Transverse colon (tissue), 4 donors: Measurements from ENCODE around the gene ZNRD2. TPM values are rescaled to one million over a fixed set of nuclear protein-coding genes. Genes with fewer than 3 reads are reported as not detected.
A peak's percentile ranks its signal among the peaks of the same experiment; 100 is the strongest.

ENCODE experiments used
- DNase-seq: peaks from one replicate; pipeline ENCODE4 v3.0.0-alpha.2; 2019
- H3K27ac ChIP-seq, 4 donors: fragments of 200-600 bp; sonication (generic); 2 replicates each; pipeline ENCODE4 v1.5.1; 2016 to 2018; ENCODE audit warnings: inconsistent platforms in 4 of 4
- H3K27me3 ChIP-seq: fragments of 200-600 bp; sonication (generic); 2 replicates; pipeline ENCODE4 v1.5.1; 2017; ENCODE audit warnings: inconsistent platforms
- H3K36me3 ChIP-seq, 4 donors: fragments of 200-600 bp; sonication (generic); 2 replicates each; pipeline ENCODE4 v1.5.1; 2017 to 2019; ENCODE audit warnings: inconsistent platforms in 4 of 4
- H3K4me1 ChIP-seq, 4 donors: fragments of 200-600 bp; sonication (generic); 2 replicates each; pipeline ENCODE4 v1.5.1; 2017 to 2020; ENCODE audit warnings: inconsistent platforms in 4 of 4
- H3K4me3 ChIP-seq, 4 donors: fragments of 200-600 bp; sonication (generic); 1 replicate in 1 of 4; 2 replicates in 3 of 4; pipeline versions ENCODE4 v1.5.1 to v1.6.1; 2017 to 2019; ENCODE audit warnings: inconsistent platforms in 4 of 4
- H3K9me3 ChIP-seq, 2 donors: fragments of 200-600 bp; sonication (generic); 2 replicates each; pipeline ENCODE4 v1.5.1; 2017 to 2019; ENCODE audit warnings: inconsistent platforms in 2 of 2
- EP300 ChIP-seq: sonication (generic); formaldehyde crosslinking; IDR thresholded peaks from one replicate; pipeline ENCODE4 v1.6.1; 2017; ENCODE audit warnings: antibody characterized with exemption, low read depth
- POLR2A ChIP-seq: fragments of 450-650 bp; IDR thresholded peaks from one replicate; pipeline ENCODE4 v1.6.1; 2016; ENCODE audit warnings: antibody characterized with exemption, mild to moderate bottlenecking, moderate library complexity
- POLR2AphosphoS5 ChIP-seq, 3 donors: sonication (generic); formaldehyde crosslinking; IDR thresholded peaks; one replicate each; pipeline ENCODE4 v1.6.1; 2016; ENCODE audit warnings: antibody characterized with exemption in 3 of 3
- WGBS, 2 donors: methylation state at CpG; one replicate each; pipeline ENCODE4 v1.1.5; 2018; ENCODE audit warnings: low coverage in 1 of 2; 5-methylcytosine and 5-hydroxymethylcytosine counted together
- in situ Hi-C, 4 donors: fragments of 200-750 bp; cut with MboI; loops; one replicate each; pipeline versions ENCODE4 v1.15.0 to v1.15.1; 2017; ENCODE audit warnings: low sequenced_read_pairs in 3 of 4, low pct_ligation_motif_present in 1 of 4, low pct_unique_long_range_greater_than_20kb in 1 of 4
- intact Hi-C: fragments of 100-400 bp; cut with DNase I; formaldehyde crosslinking; loops from one replicate; pipeline ENCODE4 v1.15.1; 2023; ENCODE audit warnings: low total_unique reads
- total RNA-seq, 4 donors: library from RNA; depleted of rRNA; stranded (reverse); fragments of >200 nt; gene quantifications; one replicate each; pipeline ENCODE4 v1.1.0, GENCODE V29; 2016
- TF ChIP-seq, protein P1 (sequence below), 5 experiments: fragments of 200-600 bp in 3 of 5; fragments of 450-650 bp in 2 of 5; sonication (generic) in 3 of 5; IDR thresholded peaks; 1 replicate in 2 of 5; 2 replicates in 3 of 5; pipeline ENCODE4 v1.5.1; 2016 to 2017; ENCODE audit warnings: antibody characterized with exemption in 5 of 5, inconsistent platforms in 3 of 5, mild to moderate bottlenecking in 2 of 5, moderate library complexity in 1 of 5

The ZNRD2 gene
- total RNA-seq, 4 donors from 2014 or later, result 6.4 to 38.4 (median 27.9) TPM

DNA sequence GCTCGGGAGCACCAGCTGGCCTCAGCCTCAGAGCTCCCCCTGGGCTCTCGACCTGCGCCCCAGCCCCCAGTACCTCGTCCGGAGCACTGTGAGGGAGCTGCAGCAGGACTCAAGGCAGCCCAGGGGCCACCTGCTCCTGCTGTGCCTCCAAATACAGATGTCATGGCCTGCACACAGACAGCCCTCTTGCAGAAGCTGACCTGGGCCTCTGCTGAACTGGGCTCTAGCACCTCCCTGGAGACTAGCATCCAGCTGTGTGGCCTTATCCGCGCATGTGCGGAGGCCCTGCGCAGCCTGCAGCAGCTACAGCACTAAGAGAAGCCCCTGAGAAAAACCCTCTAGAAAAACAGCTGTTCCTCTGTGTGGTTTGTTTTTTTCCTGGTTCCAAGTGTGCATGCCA lies 1.1 kb downstream of the ZNRD2 start:
- H3K36me3 ChIP-seq, result no peaks in the 10 kb centered on the region
- intact Hi-C loops, result no loop called here
- H3K4me1 ChIP-seq, result peaks cover 33 to 62% (median 54%) of the 10 kb centered on the region in 4 donors
- peak; percentile 11 for DNase-seq
- H3K9me3 ChIP-seq, result no peaks in the 10 kb centered on the region
- in situ Hi-C loops, result no loop called here
- no peaks in the 10 kb centered on the region for H3K27me3 ChIP-seq
- H3K27ac ChIP-seq, result peak overlapping the region; percentile 96 to 98 (median 96)
- peak overlapping the region in 2 of 4 donors; percentile 66 to 72 for H3K4me3 ChIP-seq
- TF ChIP-seq POLR2AphosphoS5 (IDR thresholded peaks at IDR 0.05), result no peak
- TF ChIP-seq POLR2A, result no peak
- TF ChIP-seq, protein P1, sequence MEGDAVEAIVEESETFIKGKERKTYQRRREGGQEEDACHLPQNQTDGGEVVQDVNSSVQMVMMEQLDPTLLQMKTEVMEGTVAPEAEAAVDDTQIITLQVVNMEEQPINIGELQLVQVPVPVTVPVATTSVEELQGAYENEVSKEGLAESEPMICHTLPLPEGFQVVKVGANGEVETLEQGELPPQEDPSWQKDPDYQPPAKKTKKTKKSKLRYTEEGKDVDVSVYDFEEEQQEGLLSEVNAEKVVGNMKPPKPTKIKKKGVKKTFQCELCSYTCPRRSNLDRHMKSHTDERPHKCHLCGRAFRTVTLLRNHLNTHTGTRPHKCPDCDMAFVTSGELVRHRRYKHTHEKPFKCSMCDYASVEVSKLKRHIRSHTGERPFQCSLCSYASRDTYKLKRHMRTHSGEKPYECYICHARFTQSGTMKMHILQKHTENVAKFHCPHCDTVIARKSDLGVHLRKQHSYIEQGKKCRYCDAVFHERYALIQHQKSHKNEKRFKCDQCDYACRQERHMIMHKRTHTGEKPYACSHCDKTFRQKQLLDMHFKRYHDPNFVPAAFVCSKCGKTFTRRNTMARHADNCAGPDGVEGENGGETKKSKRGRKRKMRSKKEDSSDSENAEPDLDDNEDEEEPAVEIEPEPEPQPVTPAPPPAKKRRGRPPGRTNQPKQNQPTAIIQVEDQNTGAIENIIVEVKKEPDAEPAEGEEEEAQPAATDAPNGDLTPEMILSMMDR (IDR thresholded peaks at IDR 0.05), result no peak
- TF ChIP-seq EP300, result no peak
- WGBS, 2 donors, result 71% methylated on average over 9 of the region's 9 CpGs; no CpG with 5 or more reads in 1 of the 2 donors

DNA sequence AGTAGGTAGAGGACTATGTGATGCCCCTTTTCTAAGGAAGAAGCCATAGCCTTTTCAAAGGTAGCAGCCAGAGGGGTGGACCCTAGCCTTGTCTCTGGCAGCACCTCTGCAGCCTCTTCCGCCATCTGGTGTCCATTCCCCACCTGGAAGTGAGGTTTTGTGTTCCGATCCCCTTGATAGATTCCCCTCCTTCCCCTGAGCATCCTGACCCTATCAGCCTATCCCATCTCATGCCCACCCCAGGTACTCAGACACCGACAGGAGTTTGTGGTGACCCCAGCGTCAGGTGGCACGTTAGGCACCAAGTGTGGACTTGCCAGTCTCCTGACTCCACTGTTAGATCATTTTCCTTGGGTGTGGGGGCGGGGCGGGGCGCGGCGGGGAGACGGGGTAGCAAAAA lies 1.7 kb downstream of the ZNRD2 start:
- Histone ChIP-seq H3K36me3 (no peaks in the 10 kb centered on the region), H3K4me3 (peak overlapping the region; percentile 10 to 94 (median 86)), H3K27ac (peak overlapping the region; percentile 96 to 98 (median 96)), H3K27me3 (no peaks in the 10 kb centered on the region), H3K4me1 (peaks cover 36 to 67% (median 59%) of the 10 kb centered on the region in 4 donors), H3K9me3 (no peaks in the 10 kb centered on the region)
- intact Hi-C loops, result no loop called here
- in situ Hi-C loops, result no loop called here
- no peak for TF ChIP-seq POLR2A
- no peak for TF ChIP-seq POLR2AphosphoS5 (IDR thresholded peaks at IDR 0.05)
- no peak for TF ChIP-seq EP300
- TF ChIP-seq, protein P1 (IDR thresholded peaks at IDR 0.05), result peak; percentile 17 to 31 (median 28)
- DNase-seq, result peak; percentile 44
- WGBS, 2 donors, result 4% methylated on average over 11 of the region's 11 CpGs; no CpG with 5 or more reads in 1 of the 2 donors

- TF ChIP-seq POLR2AphosphoS5 (IDR thresholded peaks at IDR 0.05), result peak in 2 of 3 donors; percentile 48 to 73
- no peak for TF ChIP-seq POLR2A
- H3K27me3 ChIP-seq, result no peaks in the 10 kb centered on the region
- no peaks in the 10 kb centered on the region for H3K9me3 ChIP-seq
- H3K4me3 ChIP-seq, result peak within 1 kb of the TSS; percentile 36 to 94 (median 86)
- 0% methylated on average over 42 of the region's 86 CpGs; no CpG with 5 or more reads in 1 of the 2 donors for WGBS, 2 donors
- in situ Hi-C loops (no loop called here), intact Hi-C loops (no loop called here)
- peaks cover 40 to 73% (median 64%) of the 10 kb centered on the region in 4 donors for H3K4me1 ChIP-seq
- DNase-seq, result peak; percentile 95
- H3K27ac ChIP-seq, result peak within 1 kb of the TSS; percentile 96 to 98 (median 96)
- H3K36me3 ChIP-seq, result no peaks in the 10 kb centered on the region
These were observed 2.2 kb downstream of the ZNRD2 start, which contains the start of gene FAM89B for GRCh38 chr11:65572356-65573051. Gene FAM89B, plus strand, starts transcription at chr11:65572538. Its CDS starts 132 bp downstream, at chr11:65572670.

GRCh38 chr11:65573391-65574079 lies 3.3 kb downstream of the ZNRD2 start:
- Histone ChIP-seq H3K9me3 (no peaks in the 10 kb centered on the region), H3K4me1 (peaks cover 47 to 81% (median 68%) of the 10 kb centered on the region in 4 donors), H3K27ac (peak overlapping the region; percentile 96 to 98 (median 96)), H3K4me3 (peak overlapping the region; percentile 36 to 94 (median 86)), H3K36me3 (no peaks in the 10 kb centered on the region), H3K27me3 (no peaks in the 10 kb centered on the region)
- TF ChIP-seq, protein P1 (IDR thresholded peaks at IDR 0.05), result no peak
- no peak for TF ChIP-seq EP300
- no peak for TF ChIP-seq POLR2AphosphoS5 (IDR thresholded peaks at IDR 0.05)
- no peak for TF ChIP-seq POLR2A
- WGBS, 2 donors, result 33% methylated on average over 14 of the region's 22 CpGs; no CpG with 5 or more reads in 1 of the 2 donors
- in situ Hi-C loops (no loop called here), intact Hi-C loops (no loop called here)
- DNase-seq, result peak; percentile 49
